Kidney capillary endothelial cell (primary cell): ENCODE results near the gene MRPL43.
"Not testable (repeated sequence)": the region's sequence is repeated elsewhere in the genome, so short reads cannot be mapped to it uniquely, and the experiment has no call there.

Experiments
- DNase-seq: peaks from one replicate; pipeline ENCODE4 v3.0.0-alpha.2; 2018; ENCODE audit warnings: low spot score

The MRPL43 gene

DNA sequence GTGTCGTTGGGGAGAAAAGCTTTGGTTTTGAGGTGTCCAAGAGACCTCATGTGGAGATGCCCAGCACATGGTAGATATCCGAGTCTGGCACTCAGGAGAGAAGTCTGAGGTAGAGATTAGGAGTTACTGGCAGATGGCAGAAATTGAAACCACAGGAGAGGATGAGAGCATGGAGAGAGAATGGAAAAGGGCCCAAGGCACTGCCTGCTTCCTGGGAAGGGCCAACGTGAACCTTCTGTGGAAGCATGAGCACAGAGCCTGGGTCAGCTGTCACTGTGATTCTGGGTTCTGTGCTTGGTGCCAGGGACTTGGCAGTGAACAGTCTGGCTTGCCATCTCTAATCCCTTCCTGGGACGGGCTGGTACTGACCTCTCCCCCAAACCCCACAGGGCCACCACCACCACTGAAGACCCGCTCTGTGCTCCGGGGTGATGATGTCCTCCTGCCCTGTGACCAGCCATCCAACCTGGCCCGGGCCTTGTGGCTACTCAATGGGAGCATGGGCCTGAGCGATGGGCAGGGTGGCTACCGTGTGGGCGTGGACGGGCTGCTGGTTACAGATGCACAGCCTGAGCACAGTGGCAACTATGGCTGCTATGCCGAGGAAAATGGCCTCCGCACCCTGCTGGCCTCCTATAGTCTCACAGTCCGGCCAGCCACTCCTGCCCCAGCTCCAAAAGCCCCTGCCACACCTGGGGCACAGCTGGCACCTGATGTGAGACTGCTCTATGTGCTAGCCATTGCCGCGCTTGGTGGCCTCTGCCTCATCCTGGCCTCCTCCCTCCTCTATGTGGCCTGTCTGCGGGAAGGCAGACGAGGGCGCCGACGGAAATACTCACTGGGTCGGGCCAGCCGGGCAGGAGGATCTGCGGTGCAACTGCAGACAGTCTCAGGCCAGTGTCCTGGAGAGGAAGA lies 4.1 kb downstream of the MRPL43 start:
- DNase-seq, result no peak

DNA sequence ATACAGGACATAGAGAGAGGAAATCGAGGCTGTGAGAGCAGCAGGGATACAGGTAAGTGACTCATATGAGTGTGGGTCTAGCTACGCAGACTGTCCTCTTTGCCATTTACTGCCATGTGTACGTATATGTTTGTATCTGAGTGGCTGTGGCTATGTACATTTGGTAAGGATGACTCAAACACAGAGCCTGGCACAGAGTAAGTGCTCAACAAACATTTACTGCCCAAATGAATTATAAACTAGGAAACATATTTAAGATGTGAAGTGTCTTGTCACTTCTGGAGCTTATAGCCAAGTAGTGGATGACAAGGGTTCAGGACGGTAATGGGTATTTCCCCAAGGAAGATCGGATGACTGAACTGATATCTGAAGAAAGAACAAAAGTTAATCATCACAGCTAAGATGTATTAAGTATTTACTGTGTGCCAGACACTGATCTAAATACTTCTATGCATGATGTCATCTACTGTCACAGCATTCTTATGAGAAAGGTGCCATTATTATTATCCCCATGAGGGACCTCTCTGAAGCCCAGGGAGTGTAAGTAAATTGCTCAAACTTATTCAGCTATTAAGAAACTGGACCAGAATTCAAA lies 6.0 kb downstream of the MRPL43 start:
- no peak for DNase-seq

GRCh38 chr10:100980711-100981110 lies 6.6 kb downstream of the MRPL43 start:
- DNase-seq, result no peak

GRCh38 chr10:100980311-100980710 lies 7.0 kb downstream of the MRPL43 start:
- no peak for DNase-seq

GRCh38 chr10:100979791-100980272 lies 7.5 kb downstream of the MRPL43 start:
- no peak for DNase-seq

DNA sequence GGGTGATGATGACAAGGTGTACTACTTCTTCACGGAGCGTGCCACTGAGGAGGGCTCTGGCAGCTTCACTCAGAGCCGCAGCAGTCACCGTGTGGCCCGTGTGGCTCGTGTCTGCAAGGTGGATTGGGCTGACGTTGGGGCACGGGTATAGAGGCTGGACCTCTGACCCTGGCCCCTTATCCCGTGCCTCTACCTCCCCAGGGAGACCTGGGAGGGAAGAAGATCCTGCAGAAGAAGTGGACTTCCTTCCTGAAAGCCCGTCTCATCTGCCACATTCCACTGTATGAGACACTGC lies 8.4 kb downstream of the MRPL43 start:
- DNase-seq, result no peak

DNA sequence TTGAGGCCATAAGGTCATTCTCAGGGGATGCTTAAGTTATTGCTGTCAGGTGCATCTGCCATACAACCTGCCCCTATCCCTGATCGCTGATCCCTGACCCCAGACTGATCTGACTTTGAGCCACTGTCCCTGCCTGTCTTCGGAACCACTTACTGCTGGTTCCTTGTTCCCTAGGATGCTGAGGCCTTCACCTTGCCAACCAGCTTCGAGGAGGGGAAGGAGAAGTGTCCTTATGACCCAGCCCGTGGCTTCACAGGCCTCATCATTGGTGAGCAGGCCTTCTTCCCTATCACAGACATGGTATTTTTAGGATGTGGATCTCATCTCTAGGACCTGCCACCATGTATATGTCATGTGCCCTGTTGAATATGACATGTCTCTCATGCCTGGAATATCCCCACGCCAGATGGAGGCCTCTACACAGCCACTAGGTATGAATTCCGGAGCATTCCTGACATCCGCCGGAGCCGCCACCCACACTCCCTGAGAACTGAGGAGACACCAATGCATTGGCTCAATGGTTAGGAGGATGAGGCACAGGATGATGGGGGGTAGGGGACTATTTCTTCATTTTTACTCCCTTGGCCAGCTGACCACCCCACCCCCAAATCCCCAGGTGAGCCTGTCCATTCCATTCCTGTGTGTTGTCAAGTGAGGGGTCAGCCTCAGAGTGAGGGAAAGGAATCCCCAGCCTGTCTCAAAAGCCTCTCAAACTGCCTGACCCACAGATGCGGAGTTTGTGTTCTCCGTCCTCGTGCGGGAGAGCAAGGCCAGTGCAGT lies 9.0 kb downstream of the MRPL43 start:
- no peak for DNase-seq

GRCh38 chr10:100977436-100977835 lies 9.9 kb downstream of the MRPL43 start:
- DNase-seq, result no peak

- DNase-seq, result no peak
Observed at GRCh38 chr10:100976906-100977305, 10.4 kb downstream of the MRPL43 start.

DNA sequence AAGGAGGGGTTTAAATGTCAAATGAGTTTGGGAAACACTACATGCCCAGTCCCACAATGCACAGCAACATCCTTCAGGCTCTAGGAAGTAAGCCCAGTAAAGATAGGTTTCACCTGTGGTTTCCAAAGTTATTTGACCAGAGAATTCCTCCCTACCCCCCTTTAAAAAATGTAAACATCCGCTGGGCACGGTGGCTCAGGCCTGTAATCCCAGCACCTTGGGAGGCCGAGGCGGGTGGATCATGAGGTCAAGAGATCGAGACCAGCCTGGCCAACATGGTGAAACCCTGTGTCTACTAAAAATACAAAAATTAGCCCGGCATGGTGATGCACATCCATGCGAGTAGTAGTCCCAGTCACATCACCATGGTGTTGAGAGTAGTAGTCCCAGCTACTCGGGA lies 11.9 kb downstream of the MRPL43 start:
- DNase-seq, result not testable (repeated sequence)

DNA sequence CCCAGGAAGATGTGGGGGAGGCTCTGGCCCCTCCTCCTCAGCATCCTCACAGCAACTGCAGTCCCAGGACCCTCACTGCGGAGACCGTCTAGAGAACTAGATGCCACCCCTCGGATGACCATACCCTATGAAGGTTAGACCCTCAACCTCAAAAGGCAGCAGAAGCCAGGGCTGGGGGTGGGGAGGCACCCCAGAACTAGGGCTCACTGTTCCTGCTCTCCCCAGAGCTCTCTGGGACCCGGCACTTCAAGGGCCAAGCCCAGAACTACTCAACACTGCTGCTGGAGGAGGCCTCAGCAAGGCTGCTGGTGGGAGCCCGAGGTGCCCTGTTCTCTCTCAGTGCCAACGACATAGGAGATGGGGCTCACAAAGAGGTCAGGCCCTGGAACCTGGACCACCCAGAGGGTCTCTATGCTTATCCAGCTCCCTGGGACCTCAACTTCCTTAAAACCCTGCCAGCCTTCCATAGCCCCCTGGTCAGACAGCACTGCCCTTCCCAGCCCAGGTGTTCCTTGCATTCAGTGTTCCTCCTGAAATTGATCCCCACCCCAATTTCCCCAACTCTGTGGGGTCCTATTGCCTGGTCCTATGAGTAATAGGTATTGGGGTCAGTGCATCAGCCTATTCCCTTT lies 14.3 kb downstream of the MRPL43 start:
- DNase-seq, result no peak

- no peak for DNase-seq
Observed at GRCh38 chr10:100972115-100972903, 15.0 kb downstream of the MRPL43 start.

GRCh38 chr10:100970914-100971811 lies 16.1 kb downstream of the MRPL43 start:
- DNase-seq, result no peak

GRCh38 chr10:100970076-100970913 lies 17.0 kb downstream of the MRPL43 start:
- no peak for DNase-seq

- DNase-seq, result peak; percentile 26
Observed at GRCh38 chr10:100969187-100970075, 17.9 kb downstream of the MRPL43 start, which contains the start of gene SEMA4G. SEMA4G (plus strand) TSS chr10:100969504; CDS start chr10:100972913, 3,409 bp downstream.

DNA sequence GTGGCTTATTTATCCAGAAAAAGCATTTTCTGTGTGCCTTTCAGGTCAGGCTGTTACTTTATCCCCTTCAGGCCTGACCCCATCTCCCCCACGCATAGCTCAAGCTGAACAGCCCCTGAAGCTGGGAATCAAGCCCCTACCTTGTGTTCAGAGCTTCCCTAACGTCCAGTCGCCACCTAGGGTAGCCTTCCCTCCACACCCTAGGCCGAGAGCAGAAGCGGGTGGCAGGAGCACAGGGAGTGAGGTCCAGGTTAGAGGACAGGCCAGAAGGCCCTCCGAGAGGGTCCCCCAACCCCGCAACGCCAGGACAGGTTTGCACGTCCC lies 18.5 kb downstream of the MRPL43 start:
- DNase-seq, result no peak

GRCh38 chr10:100968062-100968736 lies 19.1 kb downstream of the MRPL43 start:
- DNase-seq, result no peak

DNA sequence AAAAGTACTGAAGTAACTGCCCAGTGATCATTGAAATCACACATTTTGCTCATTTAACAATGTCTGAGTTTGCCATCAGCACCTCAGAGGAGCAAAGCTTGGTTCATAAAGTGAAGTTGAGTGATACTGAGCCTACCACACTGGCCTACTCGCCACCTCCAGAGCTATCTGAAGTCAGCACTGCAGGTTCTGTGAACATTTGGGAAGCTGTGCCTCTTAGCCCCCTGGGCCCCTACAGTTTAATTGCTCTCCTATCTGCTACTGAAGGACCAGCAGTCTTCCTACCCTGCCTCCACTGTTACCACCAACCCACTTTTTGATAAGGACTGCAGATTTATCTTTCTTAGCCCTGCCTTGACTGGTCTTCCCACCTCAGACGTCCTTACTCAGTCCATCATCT lies 20.0 kb downstream of the MRPL43 start:
- no peak for DNase-seq
